Measurements from ENCODE around the gene ALKBH2.
"Not testable (repeated sequence)": the region's sequence is repeated elsewhere in the genome, so short reads cannot be mapped to it uniquely, and the experiment has no call there.

GRCh38 chr12:109048706-109049105 is 44.6 kb downstream of the ALKBH2 start:
- not testable (repeated sequence) for TF ChIP-seq CEBPB (IDR thresholded peaks at IDR 0.05; ENCODE audit: low read depth, low read length); TCF12 (IDR thresholded peaks at IDR 0.05; ENCODE audit: low read depth, low read length); RAD21 (IDR thresholded peaks at IDR 0.05 in 1 of 2, conservative IDR thresholded peaks at IDR 0.05 in 1 of 2; ENCODE audit: low read depth in 2 of 2, low read length in 2 of 2); SUZ12 (IDR thresholded peaks at IDR 0.05; ENCODE audit: low read length); POLR2AphosphoS5 (IDR thresholded peaks at IDR 0.05; ENCODE audit: low read depth, low read length); SP2 (IDR thresholded peaks at IDR 0.05; ENCODE audit: low read length); POLR2A (IDR thresholded peaks at IDR 0.05; ENCODE audit: control extremely low read depth in 1 of 2, low read depth in 2 of 2, low read length in 2 of 2); CTCF (IDR thresholded peaks at IDR 0.05; ENCODE audit: control extremely low read depth in 1 of 3, insufficient read depth in 1 of 3, low read depth in 1 of 3, low read length in 3 of 3); CHD2 (IDR thresholded peaks at IDR 0.05; ENCODE audit: low read length); MAFK (IDR thresholded peaks at IDR 0.05; ENCODE audit: low read depth, low read length); YY1 (IDR thresholded peaks at IDR 0.05; ENCODE audit: low read depth, low read length); SIX5 (IDR thresholded peaks at IDR 0.05; ENCODE audit: low read depth, low read length); BRCA1 (IDR thresholded peaks at IDR 0.05; ENCODE audit: low read depth, low read length); EZH2 (IDR thresholded peaks at IDR 0.05; ENCODE audit: low read depth, low read length, severe bottlenecking)

Measured in H1 (cell line).